Adrenal gland (tissue), 12 donors: ENCODE measurements around the gene TMEM31. TPM values are rescaled to one million over a fixed set of nuclear protein-coding genes. Genes with fewer than 3 reads are reported as not detected.
A peak's percentile ranks its signal among the peaks of the same experiment; 100 is the strongest.

Source experiments
- DNase-seq, 7 donors: peaks; one replicate each; pipeline ENCODE4 v3.0.0-alpha.2; 2019 to 2020
- H3K27ac ChIP-seq, 5 donors: fragments of 200-600 bp; sonication (generic) in 4 of 5; 1 replicate in 3 of 5; 2 replicates in 2 of 5; pipeline versions ENCODE4 v1.5.1 to v1.8.0; 2016 to 2020; ENCODE audit warnings: mild to moderate bottlenecking in 1 of 5
- H3K27me3 ChIP-seq: fragments of 200-600 bp; 2 replicates; pipeline ENCODE4 v1.8.0; 2021
- H3K36me3 ChIP-seq, 2 donors: fragments of 200-600 bp; replicated peaks in 1 of 2; 1 replicate in 1 of 2; 2 replicates in 1 of 2; pipeline versions ENCODE4 v1.5.1 to v1.8.0; 2018 to 2022
- H3K4me1 ChIP-seq, 2 donors: fragments of 200-600 bp; replicated peaks in 1 of 2; 1 replicate in 1 of 2; 2 replicates in 1 of 2; pipeline versions ENCODE4 v1.5.1 to v1.8.0; 2018 to 2021
- H3K4me3 ChIP-seq, 4 donors: fragments of 200-600 bp; sonication (generic) in 3 of 4; one replicate each; pipeline ENCODE4 v1.5.1; 2016 to 2018
- H3K9me3 ChIP-seq, 3 donors: fragments of 200-600 bp; sonication (generic) in 1 of 3; replicated peaks in 1 of 3; 1 replicate in 2 of 3; 2 replicates in 1 of 3; pipeline versions ENCODE4 v1.5.1 to v1.8.0; 2016 to 2021
- POLR2A ChIP-seq, 2 donors: fragments of 450-650 bp; IDR thresholded peaks; one replicate each; pipeline ENCODE4 v1.6.1; 2017; ENCODE audit warnings: antibody characterized with exemption in 2 of 2, mild to moderate bottlenecking in 2 of 2, moderate library complexity in 1 of 2
- WGBS, 4 donors: extraction: QIAGEN DNeasy Blood & Tissue Kit in 2 of 4; methylation state at CpG; one replicate each; pipeline versions ENCODE4 v1.1.5 to v1.1.7; 2013 to 2017; 5-methylcytosine and 5-hydroxymethylcytosine counted together
- intact Hi-C, 2 donors: fragments of 100-400 bp; cut with DNase I; formaldehyde crosslinking; loops; one replicate each; pipeline versions ENCODE4 v1.14.1 to v1.15.0; 2022 to 2023
- polyA plus RNA-seq, 3 donors: library from polyadenylated mRNA; stranded (reverse); fragments of 200-250 nt in 2 of 3; fragments of 350-450 nt in 1 of 3; fragmentation: Illumina TruSeq in 1 of 3; extraction: RNeasy Lipid Tissue Mini Kit (QIAGEN cat#74804) in 1 of 3; gene quantifications; one replicate each; pipeline ENCODE4 v1.2.3, GENCODE V29; 2013 to 2014
- total RNA-seq, 9 donors: library from RNA; depleted of rRNA in 4 of 9; stranded (reverse); fragments of >200 nt in 4 of 9; fragments of 120-200 nt in 1 of 9; fragmentation: NEBNext Ultra II Directional in 1 of 9; extraction: Animal tissue kit (Norgen Biotek cat#: 25700) in 1 of 9; gene quantifications; one replicate each; pipeline versions ENCODE4 v1.1.0 to v1.2.4, GENCODE V29; 2013 to 2023
- TF ChIP-seq, protein P1 (sequence below), 6 experiments: fragments of 450-650 bp in 4 of 6; fragments of 200-600 bp in 2 of 6; sonication (generic) in 1 of 6; IDR thresholded peaks; 1 replicate in 5 of 6; 2 replicates in 1 of 6; pipeline versions ENCODE4 v1.5.1 to v1.8.0; 2016 to 2021; ENCODE audit warnings: antibody characterized with exemption in 6 of 6, mild to moderate bottlenecking in 2 of 6, moderate library complexity in 1 of 6
- donor health status: healthy with polysubstance abuse.
- donor health status: Bipolar disorder and iron deficiency.
- donor health status: DM: yes; HTN: yes; CAD: no.
- donor health status: DM: no; HTN: no; CAD: no.
- donor health status: DM: no; HTN: no; CAD: no.
- donor health status: DM: yes; HTN: yes; CAD: no.

Gene TMEM31
- total and polyA plus RNA-seq, 12 donors = 0.34 to 0.67 (median 0.47) TPM; not detected in 6

DNA sequence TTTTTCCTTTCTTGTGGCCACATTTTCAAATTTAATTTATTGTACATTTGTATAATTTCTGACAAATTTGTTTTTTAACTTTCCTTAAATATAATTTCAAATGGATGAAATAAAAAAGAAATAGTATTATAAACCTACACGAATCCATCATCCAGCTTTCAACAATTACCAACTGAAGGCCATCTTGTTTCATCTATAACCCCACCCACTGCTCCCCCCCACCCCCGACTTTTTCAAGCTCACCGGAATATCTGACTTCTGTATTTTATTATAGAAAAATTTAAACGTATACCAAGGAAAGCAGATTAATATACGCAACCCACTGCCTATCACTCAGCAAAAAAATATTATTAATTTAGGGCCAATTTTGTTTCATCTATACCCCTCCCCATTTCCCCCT is 25.3 kb upstream of the TMEM31 start:
- Histone ChIP-seq H3K27me3 (no peaks in the 10 kb centered on the region), H3K4me1 (peaks cover 0 to 10% of the 10 kb centered on the region in 2 donors)
- WGBS, 4 donors = 5 to 39% (median 19%) methylated on average over 5 of the region's 5 CpGs

DNA sequence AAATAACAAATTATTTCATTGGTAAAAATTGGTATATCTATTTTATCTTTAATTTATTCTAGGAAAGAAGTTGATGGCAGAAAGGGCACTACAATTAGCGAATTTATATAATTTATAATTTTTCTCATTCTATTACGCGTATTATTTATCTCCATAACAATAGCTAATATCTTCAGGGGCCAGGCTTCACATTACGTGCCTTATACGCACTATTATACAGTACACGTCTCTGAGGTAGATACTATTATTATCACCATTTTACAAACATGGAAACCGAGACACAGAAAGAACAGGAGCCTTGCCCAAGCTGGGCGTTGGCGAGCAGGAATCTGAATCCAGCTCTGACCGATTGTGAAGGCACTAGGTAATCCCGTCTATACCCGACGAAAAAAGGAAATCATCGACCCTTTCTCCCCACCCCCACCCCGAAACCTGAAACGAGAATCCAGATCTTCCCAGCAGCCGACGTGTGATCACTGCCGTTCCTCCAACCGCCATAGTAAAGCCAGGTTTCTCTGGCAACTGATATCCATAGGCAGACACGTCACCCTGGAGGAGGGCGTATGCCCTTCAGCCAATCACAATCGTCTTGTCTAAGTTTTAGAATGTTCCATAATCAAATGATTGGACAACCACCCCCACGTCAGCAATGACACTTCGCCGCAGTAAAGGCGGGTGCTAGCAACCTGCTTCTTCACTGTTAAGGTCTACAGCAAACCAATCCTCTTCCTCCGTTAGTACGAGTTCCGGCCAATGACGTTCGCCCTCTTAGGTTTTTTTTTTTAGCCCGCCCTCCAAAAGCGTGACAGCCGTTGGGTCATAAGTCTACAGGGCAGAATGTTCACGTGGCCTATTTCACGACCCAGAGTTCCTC is 24.3 kb upstream of the TMEM31 start, which contains the start of gene MORF4L2:
Gene MORF4L2 (minus strand): TSS at position 501 of the 874 bp plus-strand sequence. CDS start 9,672 bp downstream, outside the sequence.
- DNase-seq = peak; percentile 88 to 99 (median 95)
- Histone ChIP-seq H3K36me3 (peaks cover 0 to 18% of the 10 kb centered on the region in 2 donors), H3K4me1 (peaks cover 0 to 10% of the 10 kb centered on the region in 2 donors), H3K27ac (peak within 1 kb of the TSS; percentile 89 to 99 (median 96)), H3K4me3 (peak within 1 kb of the TSS in 3 of 4 donors; percentile 8 to 69 (median 37)), H3K9me3 (no peaks in the 10 kb centered on the region), H3K27me3 (no peaks in the 10 kb centered on the region)
- TF ChIP-seq POLR2A (IDR thresholded peaks at IDR 0.05) = peak; percentile 83 to 92
- TF ChIP-seq, protein P1, sequence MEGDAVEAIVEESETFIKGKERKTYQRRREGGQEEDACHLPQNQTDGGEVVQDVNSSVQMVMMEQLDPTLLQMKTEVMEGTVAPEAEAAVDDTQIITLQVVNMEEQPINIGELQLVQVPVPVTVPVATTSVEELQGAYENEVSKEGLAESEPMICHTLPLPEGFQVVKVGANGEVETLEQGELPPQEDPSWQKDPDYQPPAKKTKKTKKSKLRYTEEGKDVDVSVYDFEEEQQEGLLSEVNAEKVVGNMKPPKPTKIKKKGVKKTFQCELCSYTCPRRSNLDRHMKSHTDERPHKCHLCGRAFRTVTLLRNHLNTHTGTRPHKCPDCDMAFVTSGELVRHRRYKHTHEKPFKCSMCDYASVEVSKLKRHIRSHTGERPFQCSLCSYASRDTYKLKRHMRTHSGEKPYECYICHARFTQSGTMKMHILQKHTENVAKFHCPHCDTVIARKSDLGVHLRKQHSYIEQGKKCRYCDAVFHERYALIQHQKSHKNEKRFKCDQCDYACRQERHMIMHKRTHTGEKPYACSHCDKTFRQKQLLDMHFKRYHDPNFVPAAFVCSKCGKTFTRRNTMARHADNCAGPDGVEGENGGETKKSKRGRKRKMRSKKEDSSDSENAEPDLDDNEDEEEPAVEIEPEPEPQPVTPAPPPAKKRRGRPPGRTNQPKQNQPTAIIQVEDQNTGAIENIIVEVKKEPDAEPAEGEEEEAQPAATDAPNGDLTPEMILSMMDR (IDR thresholded peaks at IDR 0.05) = no peak
- WGBS, 4 donors = 0 to 33% (median 15%) methylated on average over 31 to 37 of the region's 37 CpGs
- intact Hi-C loops = no loop called here

More for the DNA sequence above, 25.3 kb upstream of the TMEM31 start:
- Histone ChIP-seq H3K27ac (peak overlapping the region in 3 of 5 donors; percentile 71 to 99 (median 97)), H3K36me3 (peaks cover 0 to 21% of the 10 kb centered on the region in 2 donors), H3K4me3 (peak overlapping the region in 1 of 4 donors; percentile 69), H3K9me3 (no peaks in the 10 kb centered on the region)
- TF ChIP-seq, protein P1 (IDR thresholded peaks at IDR 0.05) = no peak
- no peak for TF ChIP-seq POLR2A (IDR thresholded peaks at IDR 0.05)
- no peak for DNase-seq
- intact Hi-C loops = no loop called here

DNA sequence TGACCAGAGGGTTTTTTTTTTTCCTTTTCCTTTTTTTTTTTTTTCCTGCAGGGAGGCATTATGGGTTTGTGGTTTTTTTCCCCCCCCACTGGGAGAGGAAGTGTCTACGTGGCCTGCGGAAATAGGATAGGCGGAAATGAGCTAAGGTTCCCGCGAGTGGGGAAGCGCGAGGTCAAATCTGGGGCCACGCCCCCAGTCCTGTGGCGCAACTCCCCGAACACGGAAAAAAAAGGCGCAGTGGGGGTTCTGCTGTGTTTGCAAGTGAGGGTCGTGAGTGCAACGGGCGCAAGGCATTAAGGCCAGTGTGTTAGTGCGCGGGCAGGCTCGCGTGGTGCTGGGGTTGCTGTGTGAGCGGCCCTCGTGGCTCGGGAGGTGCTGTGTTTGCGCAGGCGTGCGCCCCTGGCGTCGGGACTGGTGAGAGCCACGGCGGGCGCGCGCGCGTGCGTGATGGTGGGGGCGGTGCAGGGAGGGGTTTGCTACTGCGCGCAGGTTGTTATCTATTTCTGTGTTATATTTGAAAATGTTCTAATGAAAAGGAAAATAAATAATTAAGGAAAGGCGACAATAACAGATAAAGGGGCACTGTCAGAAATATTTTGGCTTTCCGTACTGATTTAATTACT is 23.5 kb upstream of the TMEM31 start:
- intact Hi-C loops = no loop called here
- peak; percentile 87 to 94 (median 88) for DNase-seq
- WGBS, 4 donors = 0 to 31% (median 9%) methylated on average over 26 to 40 of the region's 40 CpGs
- H3K4me3 ChIP-seq = peak overlapping the region in 2 of 4 donors; percentile 35 to 69
- H3K27me3 ChIP-seq = no peaks in the 10 kb centered on the region
- H3K9me3 ChIP-seq = no peaks in the 10 kb centered on the region
- peaks cover 0 to 10% of the 10 kb centered on the region in 2 donors for H3K4me1 ChIP-seq
- peaks cover 0 to 17% of the 10 kb centered on the region in 2 donors for H3K36me3 ChIP-seq
- peak overlapping the region; percentile 89 to 99 (median 96) for H3K27ac ChIP-seq
- TF ChIP-seq POLR2A (IDR thresholded peaks at IDR 0.05) = peak; percentile 28 to 51
- TF ChIP-seq, protein P1 (IDR thresholded peaks at IDR 0.05) = peak; percentile 9 to 72 (median 52)

DNA sequence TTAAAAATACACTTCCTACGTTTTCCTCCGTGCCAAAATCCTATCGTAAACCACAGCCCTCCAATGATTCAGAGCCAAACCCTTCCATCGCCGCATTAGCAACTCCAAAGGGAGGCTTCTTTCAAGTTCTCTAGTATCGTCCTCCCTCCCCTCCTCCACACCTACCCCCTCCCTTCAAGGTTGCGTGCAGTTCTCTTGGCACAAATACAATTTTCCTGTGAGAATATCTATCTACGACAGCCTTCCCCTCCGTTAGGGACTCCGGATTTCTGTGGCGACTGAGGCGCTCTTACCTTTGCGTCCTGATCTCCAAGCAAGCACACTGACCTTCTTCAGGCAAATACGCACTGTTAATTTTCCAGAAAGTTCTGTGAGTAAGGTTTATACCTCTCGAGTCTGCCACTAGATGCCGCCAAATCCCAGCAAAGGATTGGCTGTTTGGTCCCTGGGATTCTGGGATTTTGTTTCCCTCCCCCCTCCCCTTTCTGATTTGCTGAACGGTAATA is 23.0 kb upstream of the TMEM31 start:
- intact Hi-C loops = no loop called here
- peak overlapping the region in 3 of 4 donors; percentile 35 to 69 (median 56) for H3K4me3 ChIP-seq
- DNase-seq = peak; percentile 65 to 90 (median 78)
- peak; percentile 14 to 51 for TF ChIP-seq POLR2A (IDR thresholded peaks at IDR 0.05)
- TF ChIP-seq, protein P1 (IDR thresholded peaks at IDR 0.05) = peak in 5 of 6 experiments; percentile 57 to 86 (median 77)
- WGBS, 4 donors = 1 to 30% (median 11%) methylated on average over 16 to 17 of the region's 17 CpGs
- H3K9me3 ChIP-seq = no peaks in the 10 kb centered on the region
- H3K27ac ChIP-seq = peak overlapping the region; percentile 89 to 99 (median 96)
- peaks cover 0 to 17% of the 10 kb centered on the region in 2 donors for H3K36me3 ChIP-seq
- no peaks in the 10 kb centered on the region for H3K27me3 ChIP-seq
- H3K4me1 ChIP-seq = peaks cover 0 to 10% of the 10 kb centered on the region in 2 donors
